ENCODE measurements around the gene KRTAP12-3.
"Not testable (repeated sequence)": the region's sequence is repeated elsewhere in the genome, so short reads cannot be mapped to it uniquely, and the experiment has no call there.

Gene KRTAP12-3

GRCh38 chr21:44657635-44658540 lies at the start of gene KRTAP12-3:
Gene KRTAP12-3 (plus strand): TSS chr21:44657932. CDS start chr21:44657980, 48 bp downstream.
- in situ Hi-C loops (cut with HindIII; ENCODE audit: low pct_ligation_motif_present, low pct_unique_long_range_greater_than_20kb, low sequenced_read_pairs) = no loop called here
- DNase-seq = no peak

- in situ Hi-C loops (cut with HindIII; ENCODE audit: low pct_ligation_motif_present, low pct_unique_long_range_greater_than_20kb, low sequenced_read_pairs) = no loop called here
These were observed 48.5 kb upstream of the KRTAP12-3 start for GRCh38 chr21:44609193-44609592.

GRCh38 chr21:44610157-44610843 lies 47.4 kb upstream of the KRTAP12-3 start:
- DNase-seq; in situ Hi-C loops (cut with HindIII; ENCODE audit: low pct_ligation_motif_present, low pct_unique_long_range_greater_than_20kb, low sequenced_read_pairs): not testable (repeated sequence)

More at GRCh38 chr21:44609193-44609592, 48.5 kb upstream of the KRTAP12-3 start:
- DNase-seq = no peak

- DNase-seq = no peak
- in situ Hi-C loops (cut with HindIII; ENCODE audit: low pct_ligation_motif_present, low pct_unique_long_range_greater_than_20kb, low sequenced_read_pairs) = no loop called here
These were observed 46.2 kb upstream of the KRTAP12-3 start for GRCh38 chr21:44611551-44611950.

- no peak for DNase-seq
- in situ Hi-C loops (cut with HindIII; ENCODE audit: low pct_ligation_motif_present, low pct_unique_long_range_greater_than_20kb, low sequenced_read_pairs) = no loop called here
These were observed 45.7 kb upstream of the KRTAP12-3 start, which contains the start of gene KRTAP10-8 for GRCh38 chr21:44612029-44612486. Gene KRTAP10-8 (plus strand): TSS chr21:44612079. CDS start chr21:44612101, 22 bp downstream.

GRCh38 chr21:44612669-44613229 lies 45.0 kb upstream of the KRTAP12-3 start:
- no peak for DNase-seq
- in situ Hi-C loops (cut with HindIII; ENCODE audit: low pct_ligation_motif_present, low pct_unique_long_range_greater_than_20kb, low sequenced_read_pairs) = no loop called here

- DNase-seq = no peak
- in situ Hi-C loops (cut with HindIII; ENCODE audit: low pct_ligation_motif_present, low pct_unique_long_range_greater_than_20kb, low sequenced_read_pairs) = no loop called here
These were observed 44.2 kb upstream of the KRTAP12-3 start for GRCh38 chr21:44613386-44614155.

GRCh38 chr21:44614161-44614631 lies 43.5 kb upstream of the KRTAP12-3 start:
- in situ Hi-C loops (cut with HindIII; ENCODE audit: low pct_ligation_motif_present, low pct_unique_long_range_greater_than_20kb, low sequenced_read_pairs) = no loop called here

GRCh38 chr21:44614961-44615391 lies 42.8 kb upstream of the KRTAP12-3 start:
- no peak for DNase-seq

More at GRCh38 chr21:44614161-44614631, 43.5 kb upstream of the KRTAP12-3 start:
- DNase-seq = no peak

GRCh38 chr21:44615466-44615865 lies 42.3 kb upstream of the KRTAP12-3 start:
- in situ Hi-C loops (cut with HindIII; ENCODE audit: low pct_ligation_motif_present, low pct_unique_long_range_greater_than_20kb, low sequenced_read_pairs) = no loop called here
- no peak for DNase-seq

More at GRCh38 chr21:44614961-44615391, 42.8 kb upstream of the KRTAP12-3 start:
- in situ Hi-C loops (cut with HindIII; ENCODE audit: low pct_ligation_motif_present, low pct_unique_long_range_greater_than_20kb, low sequenced_read_pairs) = no loop called here

- no peak for DNase-seq
- in situ Hi-C loops (cut with HindIII; ENCODE audit: low pct_ligation_motif_present, low pct_unique_long_range_greater_than_20kb, low sequenced_read_pairs) = no loop called here
These were observed 41.7 kb upstream of the KRTAP12-3 start for GRCh38 chr21:44615911-44616590.

- no peak for DNase-seq
- in situ Hi-C loops (cut with HindIII; ENCODE audit: low pct_ligation_motif_present, low pct_unique_long_range_greater_than_20kb, low sequenced_read_pairs) = no loop called here
These were observed 41.2 kb upstream of the KRTAP12-3 start for GRCh38 chr21:44616591-44616926.

- DNase-seq = no peak
- in situ Hi-C loops (cut with HindIII; ENCODE audit: low pct_ligation_motif_present, low pct_unique_long_range_greater_than_20kb, low sequenced_read_pairs) = no loop called here
These were observed 40.6 kb upstream of the KRTAP12-3 start for GRCh38 chr21:44617071-44617501.

- in situ Hi-C loops (cut with HindIII; ENCODE audit: low pct_ligation_motif_present, low pct_unique_long_range_greater_than_20kb, low sequenced_read_pairs) = no loop called here
- DNase-seq = no peak
These were observed 39.2 kb upstream of the KRTAP12-3 start for GRCh38 chr21:44618504-44618903.

- DNase-seq = no peak
- in situ Hi-C loops (cut with HindIII; ENCODE audit: low pct_ligation_motif_present, low pct_unique_long_range_greater_than_20kb, low sequenced_read_pairs) = no loop called here
These were observed 38.8 kb upstream of the KRTAP12-3 start for GRCh38 chr21:44618909-44619308.

GRCh38 chr21:44619886-44620285 lies 37.8 kb upstream of the KRTAP12-3 start:
- in situ Hi-C loops (cut with HindIII; ENCODE audit: low pct_ligation_motif_present, low pct_unique_long_range_greater_than_20kb, low sequenced_read_pairs) = no loop called here

GRCh38 chr21:44623575-44623974 lies 34.2 kb upstream of the KRTAP12-3 start:
- in situ Hi-C loops (cut with HindIII; ENCODE audit: low pct_ligation_motif_present, low pct_unique_long_range_greater_than_20kb, low sequenced_read_pairs) = no loop called here
- DNase-seq = no peak

More at GRCh38 chr21:44619886-44620285, 37.8 kb upstream of the KRTAP12-3 start:
- no peak for DNase-seq

- in situ Hi-C loops (cut with HindIII; ENCODE audit: low pct_ligation_motif_present, low pct_unique_long_range_greater_than_20kb, low sequenced_read_pairs) = no loop called here
These were observed 32.0 kb upstream of the KRTAP12-3 start for GRCh38 chr21:44625756-44626155.

More at GRCh38 chr21:44625756-44626155, 32.0 kb upstream of the KRTAP12-3 start:
- DNase-seq = no peak
